Measurements from ENCODE around the gene MEGF6. TPM values are rescaled to one million over a fixed set of nuclear protein-coding genes. Genes with fewer than 3 reads are reported as not detected.
A peak's percentile ranks its signal among the peaks of the same experiment; 100 is the strongest.

Gene MEGF6
- total and polyA plus RNA-seq, 9 of the 15 experiments (the other 6 are each of a cell fraction or from before 2014, with no cell fraction given): 0.03 to 1.7 (median 0.24) TPM; not detected in 3

DNA sequence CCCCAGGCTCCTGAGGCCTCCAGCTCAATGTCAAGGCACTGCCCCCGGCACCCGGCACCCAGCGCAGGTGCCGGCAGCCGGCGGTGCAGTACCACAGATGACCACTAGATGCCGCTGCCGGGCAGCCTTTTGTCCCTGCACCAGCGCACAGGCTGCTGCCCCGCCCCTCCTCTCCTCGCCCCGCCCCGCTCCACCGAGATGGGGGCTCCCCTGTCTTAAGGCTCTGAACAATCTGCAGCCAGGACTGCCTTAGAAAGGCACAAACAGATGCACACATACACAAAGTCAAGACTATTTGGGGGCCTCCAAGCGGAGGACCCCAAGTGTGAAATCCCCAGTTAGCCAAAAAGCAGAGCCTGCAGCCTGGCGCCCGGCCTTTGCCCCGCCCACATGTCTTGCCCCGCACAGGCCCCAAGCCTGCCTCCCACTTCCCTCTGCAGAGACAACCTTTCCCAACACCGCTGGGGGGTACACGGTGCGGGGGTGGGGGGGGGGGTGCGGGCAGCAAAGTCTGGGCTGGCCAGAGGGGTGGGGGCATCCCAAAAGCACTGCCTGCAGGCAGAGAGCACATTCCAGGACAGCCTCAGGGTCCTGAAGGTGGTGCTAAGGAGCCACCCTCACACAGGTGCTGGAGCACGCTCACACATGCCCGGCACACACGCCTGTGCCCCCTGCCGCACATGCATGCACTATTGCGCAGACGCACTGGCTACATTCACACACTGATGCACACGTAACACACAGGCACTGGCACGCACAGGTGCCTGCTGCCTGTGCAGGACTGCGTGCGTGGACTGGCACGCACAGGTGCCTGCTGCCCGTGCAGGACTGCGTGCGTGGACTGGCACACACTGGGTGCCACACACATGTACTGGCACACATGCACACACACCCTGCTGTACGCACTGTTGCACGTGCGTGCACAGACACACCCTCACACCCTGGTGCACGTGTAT is 119.7 kb downstream of the MEGF6 start:
- CTCF ChIA-PET (ENCODE audit: low intra/inter-chr PET ratio): interaction anchor here (1.8 to 2.8 kb wide), 3 partner anchors 128 to 233 kb away, joined by 8 to 20 read pairs (median 9); no protein-coding TSS in a partner anchor
- TF ChIP-seq NFYB (IDR thresholded peaks at IDR 0.05; ENCODE audit: extremely low read depth, insufficient read length): no peak
- TF ChIP-seq CTBP1 (IDR thresholded peaks at IDR 0.05; ENCODE audit: borderline replicate concordance): no peak
- TF ChIP-seq POLR2G (IDR thresholded peaks at IDR 0.05; ENCODE audit: low read depth, low read length): peak; percentile 20; the same call in 1 of the 2 replicates
- peak; percentile 51; the same call in 1 of the 2 replicates for TF ChIP-seq SP1 (CRISPR knock-in tag; IDR thresholded peaks at IDR 0.05)
- TF ChIP-seq MED1 (CRISPR knock-in tag; IDR thresholded peaks at IDR 0.05; ENCODE audit: borderline replicate concordance): 0 out of 2 replicates have a peak, but pooled peaks have one; percentile 51
- TF ChIP-seq LEF1 (IDR thresholded peaks at IDR 0.05): no peak
- TF ChIP-seq, protein P1, sequence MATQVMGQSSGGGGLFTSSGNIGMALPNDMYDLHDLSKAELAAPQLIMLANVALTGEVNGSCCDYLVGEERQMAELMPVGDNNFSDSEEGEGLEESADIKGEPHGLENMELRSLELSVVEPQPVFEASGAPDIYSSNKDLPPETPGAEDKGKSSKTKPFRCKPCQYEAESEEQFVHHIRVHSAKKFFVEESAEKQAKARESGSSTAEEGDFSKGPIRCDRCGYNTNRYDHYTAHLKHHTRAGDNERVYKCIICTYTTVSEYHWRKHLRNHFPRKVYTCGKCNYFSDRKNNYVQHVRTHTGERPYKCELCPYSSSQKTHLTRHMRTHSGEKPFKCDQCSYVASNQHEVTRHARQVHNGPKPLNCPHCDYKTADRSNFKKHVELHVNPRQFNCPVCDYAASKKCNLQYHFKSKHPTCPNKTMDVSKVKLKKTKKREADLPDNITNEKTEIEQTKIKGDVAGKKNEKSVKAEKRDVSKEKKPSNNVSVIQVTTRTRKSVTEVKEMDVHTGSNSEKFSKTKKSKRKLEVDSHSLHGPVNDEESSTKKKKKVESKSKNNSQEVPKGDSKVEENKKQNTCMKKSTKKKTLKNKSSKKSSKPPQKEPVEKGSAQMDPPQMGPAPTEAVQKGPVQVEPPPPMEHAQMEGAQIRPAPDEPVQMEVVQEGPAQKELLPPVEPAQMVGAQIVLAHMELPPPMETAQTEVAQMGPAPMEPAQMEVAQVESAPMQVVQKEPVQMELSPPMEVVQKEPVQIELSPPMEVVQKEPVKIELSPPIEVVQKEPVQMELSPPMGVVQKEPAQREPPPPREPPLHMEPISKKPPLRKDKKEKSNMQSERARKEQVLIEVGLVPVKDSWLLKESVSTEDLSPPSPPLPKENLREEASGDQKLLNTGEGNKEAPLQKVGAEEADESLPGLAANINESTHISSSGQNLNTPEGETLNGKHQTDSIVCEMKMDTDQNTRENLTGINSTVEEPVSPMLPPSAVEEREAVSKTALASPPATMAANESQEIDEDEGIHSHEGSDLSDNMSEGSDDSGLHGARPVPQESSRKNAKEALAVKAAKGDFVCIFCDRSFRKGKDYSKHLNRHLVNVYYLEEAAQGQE (IDR thresholded peaks at IDR 0.05; ENCODE audit: borderline replicate concordance): peak; percentile 38; the same call in 1 of the 2 replicates
- TF ChIP-seq, protein P1 (CRISPR knock-in tag; IDR thresholded peaks at IDR 0.05; ENCODE audit: low read depth): no peak
- TF ChIP-seq, protein P2, sequence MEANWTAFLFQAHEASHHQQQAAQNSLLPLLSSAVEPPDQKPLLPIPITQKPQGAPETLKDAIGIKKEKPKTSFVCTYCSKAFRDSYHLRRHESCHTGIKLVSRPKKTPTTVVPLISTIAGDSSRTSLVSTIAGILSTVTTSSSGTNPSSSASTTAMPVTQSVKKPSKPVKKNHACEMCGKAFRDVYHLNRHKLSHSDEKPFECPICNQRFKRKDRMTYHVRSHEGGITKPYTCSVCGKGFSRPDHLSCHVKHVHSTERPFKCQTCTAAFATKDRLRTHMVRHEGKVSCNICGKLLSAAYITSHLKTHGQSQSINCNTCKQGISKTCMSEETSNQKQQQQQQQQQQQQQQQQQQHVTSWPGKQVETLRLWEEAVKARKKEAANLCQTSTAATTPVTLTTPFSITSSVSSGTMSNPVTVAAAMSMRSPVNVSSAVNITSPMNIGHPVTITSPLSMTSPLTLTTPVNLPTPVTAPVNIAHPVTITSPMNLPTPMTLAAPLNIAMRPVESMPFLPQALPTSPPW (CRISPR knock-in tag; IDR thresholded peaks at IDR 0.05): peak; percentile 75
- TF ChIP-seq MAZ (CRISPR knock-in tag; conservative IDR thresholded peaks at IDR 0.05 in 1 of 2, IDR thresholded peaks at IDR 0.05 in 1 of 2): peak; percentile 36 to 78; a peak in 3 of 4 replicates

More for the DNA sequence above, 119.7 kb downstream of the MEGF6 start:
- FAIRE-seq: peak; percentile 80
- Histone ChIP-seq H3K79me2 (ENCODE audit: control insufficient read depth, insufficient read depth, low read length) (no peaks in the 10 kb centered on the region), H3K27ac (ENCODE audit: extremely low read depth, low read depth, low read length) (no peak overlapping the region), H2AFZ (ENCODE audit: low read depth, low read length) (no peak overlapping the region), H3K4me1 (replicated peaks in 1 of 2; ENCODE audit: control insufficient read depth in 2 of 2, insufficient read depth in 2 of 2, low read length in 2 of 2) (peaks cover 0 to 37% of the 10 kb centered on the region in 2 experiments; a peak in 2 of 5 replicates), H3K27me3 (ENCODE audit: control insufficient read depth in 2 of 2, insufficient read depth in 2 of 2, low read length in 2 of 2) (peaks cover 4 to 33% of the 10 kb centered on the region in 2 experiments; a peak in 3 of 5 replicates), H3K9me1 (ENCODE audit: control insufficient read depth, insufficient read depth, low read length) (no peaks in the 10 kb centered on the region), H3K4me3 (no peak overlapping the region), H3K36me3 (ENCODE audit: control insufficient read depth, insufficient read depth, low read length) (no peaks in the 10 kb centered on the region), H3K9me3 (replicated peaks; ENCODE audit: control insufficient read depth, insufficient read depth, low read depth, low read length) (0 out of 2 replicates have a peak, but pooled peaks cover 3% of the 10 kb centered on the region), H3K4me2 (ENCODE audit: insufficient read depth, low read length) (no peak overlapping the region), H3K9ac (ENCODE audit: insufficient read depth in 1 of 2, low read depth in 2 of 2, low read length in 2 of 2) (no peak overlapping the region), H4K20me1 (replicated peaks; ENCODE audit: control insufficient read depth, insufficient read depth, low read length) (peaks cover 10% of the 10 kb centered on the region; the same call in 1 of the 2 replicates)
- WGBS (ENCODE audit: insufficient coverage, low coverage, missing lambda C conversion rate): 19% methylated on average over 34 of the region's 41 CpGs
- POLR2A ChIA-PET: interaction anchor here (1.2 kb wide), 1 partner anchor 127 kb away, joined by 4 read pairs; no protein-coding TSS in a partner anchor
- BruUV-seq (replicated peaks): no TSS peak
- in situ Hi-C loops (cut with MboI): no loop called here
- peak; percentile 94 for ATAC-seq
- intact Hi-C loops (cut with micrococcal nuclease): loop anchor here (1.0 to 5.0 kb wide), 3 partner anchors 71 to 233 kb away; no protein-coding TSS in a partner anchor
- DNase-seq (ENCODE audit: extremely low read depth in 1 of 4, low spot score in 3 of 4): peak; percentile 79 to 97 (median 94)

All from K562 (cell line).